Peyer's patch (tissue), 4 donors: Measurements from ENCODE around the gene MAPK8.

Experiments used
- POLR2A ChIP-seq, 2 donors: fragments of 450-650 bp; IDR thresholded peaks; one replicate each; pipeline ENCODE4 v1.5.1; 2017; ENCODE audit warnings: antibody characterized with exemption in 2 of 2, mild to moderate bottlenecking in 2 of 2, moderate library complexity in 2 of 2
- TF ChIP-seq, protein P1 (sequence below), 6 experiments: fragments of 450-650 bp in 4 of 6; fragments of 200-600 bp in 2 of 6; sonication (generic) in 1 of 6; IDR thresholded peaks; one replicate each; pipeline ENCODE4 v1.5.1; 2017 to 2019; ENCODE audit warnings: antibody characterized with exemption in 6 of 6, mild to moderate bottlenecking in 3 of 6, moderate library complexity in 1 of 6

DNA sequence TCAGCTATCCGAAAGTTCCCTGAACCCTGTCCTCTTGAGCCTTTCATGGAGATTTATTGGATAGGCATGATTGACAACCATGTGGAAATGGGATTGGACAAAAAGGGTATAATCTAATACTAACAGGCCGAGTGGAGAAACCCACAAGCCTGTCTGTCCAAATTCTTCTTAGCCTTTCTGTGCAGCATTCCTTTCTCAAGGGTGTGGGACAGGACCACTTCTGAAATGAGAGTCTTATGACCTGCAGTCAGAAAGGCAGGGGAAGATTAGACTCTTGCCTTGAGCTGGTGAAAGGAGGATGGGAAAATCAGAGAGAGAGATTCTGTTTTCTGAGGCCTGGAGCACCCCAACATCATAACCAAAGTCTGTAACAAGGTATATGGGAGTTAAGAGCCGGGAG is 85.5 kb downstream of the MAPK8 start:
- TF ChIP-seq, protein P1, sequence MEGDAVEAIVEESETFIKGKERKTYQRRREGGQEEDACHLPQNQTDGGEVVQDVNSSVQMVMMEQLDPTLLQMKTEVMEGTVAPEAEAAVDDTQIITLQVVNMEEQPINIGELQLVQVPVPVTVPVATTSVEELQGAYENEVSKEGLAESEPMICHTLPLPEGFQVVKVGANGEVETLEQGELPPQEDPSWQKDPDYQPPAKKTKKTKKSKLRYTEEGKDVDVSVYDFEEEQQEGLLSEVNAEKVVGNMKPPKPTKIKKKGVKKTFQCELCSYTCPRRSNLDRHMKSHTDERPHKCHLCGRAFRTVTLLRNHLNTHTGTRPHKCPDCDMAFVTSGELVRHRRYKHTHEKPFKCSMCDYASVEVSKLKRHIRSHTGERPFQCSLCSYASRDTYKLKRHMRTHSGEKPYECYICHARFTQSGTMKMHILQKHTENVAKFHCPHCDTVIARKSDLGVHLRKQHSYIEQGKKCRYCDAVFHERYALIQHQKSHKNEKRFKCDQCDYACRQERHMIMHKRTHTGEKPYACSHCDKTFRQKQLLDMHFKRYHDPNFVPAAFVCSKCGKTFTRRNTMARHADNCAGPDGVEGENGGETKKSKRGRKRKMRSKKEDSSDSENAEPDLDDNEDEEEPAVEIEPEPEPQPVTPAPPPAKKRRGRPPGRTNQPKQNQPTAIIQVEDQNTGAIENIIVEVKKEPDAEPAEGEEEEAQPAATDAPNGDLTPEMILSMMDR (IDR thresholded peaks at IDR 0.05): no peak
- no peak for TF ChIP-seq POLR2A (IDR thresholded peaks at IDR 0.05)
